Left renal cortex interstitium (tissue), 4 donors: Measurements from ENCODE around the gene CLDN10. TPM values are rescaled to one million over a fixed set of nuclear protein-coding genes. Genes with fewer than 3 reads are reported as not detected.

Source experiments
- DNase-seq, 4 donors: peaks; one replicate each; pipeline ENCODE4 v3.0.0-alpha.2; 2013; ENCODE audit warnings: low read depth in 4 of 4, low spot score in 2 of 4, missing footprints in 1 of 4
- polyA plus RNA-seq, 4 donors: library from polyadenylated mRNA; unstranded; fragments of 120-200 nt; gene quantifications; one replicate each; pipeline ENCODE4 v1.2.1, GENCODE V29; 2013; ENCODE audit not compliant: insufficient read length in 4 of 4

CLDN10 gene
- polyA plus RNA-seq, 4 donors, result 89.2 to 124 (median 112) TPM

DNA sequence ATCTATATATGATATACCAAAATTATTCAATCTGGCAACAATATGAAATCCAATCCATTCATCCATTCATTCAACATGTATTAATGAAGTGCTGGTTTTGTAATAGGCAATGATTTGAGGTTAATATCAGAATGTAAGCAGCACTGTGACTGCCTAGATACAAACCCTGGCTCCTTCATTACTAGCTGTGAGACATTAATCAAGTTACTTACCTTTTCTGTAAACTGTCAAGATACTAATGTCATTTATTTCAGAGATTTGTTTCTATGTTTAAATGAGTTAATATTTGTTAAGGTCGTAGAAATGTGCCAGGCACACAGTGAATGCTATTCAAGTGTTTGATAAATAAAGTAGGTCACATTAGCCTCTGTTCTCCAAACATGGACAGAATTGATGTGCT, 40.9 kb downstream of the CLDN10 start:
- no peak for DNase-seq

DNA sequence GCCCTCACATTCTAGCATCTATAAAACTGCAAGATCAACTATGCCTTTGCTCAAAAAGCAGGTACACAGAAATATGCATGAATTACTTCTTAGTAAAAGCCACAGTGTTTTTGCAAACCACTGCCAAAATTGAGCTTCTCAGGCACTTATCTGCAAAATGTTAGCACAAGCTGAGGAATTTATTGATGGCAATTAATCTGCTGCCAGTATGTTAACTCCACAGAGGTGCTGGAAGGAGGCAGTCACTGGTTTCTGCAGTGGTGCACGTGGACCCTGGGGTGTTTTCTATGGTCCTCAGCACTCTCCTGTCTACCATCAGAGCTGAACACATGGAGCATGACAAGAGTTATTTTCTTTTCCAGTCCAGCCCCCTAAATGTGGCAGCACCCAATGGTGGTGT, 44.2 kb downstream of the CLDN10 start:
- no peak for DNase-seq

DNA sequence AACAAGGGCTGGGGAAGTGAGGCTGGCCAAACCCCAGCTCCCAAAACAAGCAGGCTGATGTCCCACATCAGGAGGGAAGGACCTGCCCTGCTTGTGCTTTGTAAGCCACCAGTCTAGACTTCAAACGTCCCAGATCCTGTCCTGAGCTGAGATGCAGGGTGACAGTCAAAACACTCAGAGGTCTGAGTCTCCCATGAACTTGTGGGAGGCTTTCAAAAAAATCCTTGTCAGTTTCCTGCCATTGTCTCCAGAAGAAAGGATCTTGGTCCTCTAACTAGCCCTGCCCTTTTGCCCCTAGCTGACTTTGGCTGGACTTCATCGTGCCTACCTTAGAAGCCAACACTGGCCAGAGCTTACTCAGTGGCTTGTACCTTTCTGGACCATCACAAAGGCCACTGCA, 48.7 kb downstream of the CLDN10 start:
- DNase-seq, result no peak

DNA sequence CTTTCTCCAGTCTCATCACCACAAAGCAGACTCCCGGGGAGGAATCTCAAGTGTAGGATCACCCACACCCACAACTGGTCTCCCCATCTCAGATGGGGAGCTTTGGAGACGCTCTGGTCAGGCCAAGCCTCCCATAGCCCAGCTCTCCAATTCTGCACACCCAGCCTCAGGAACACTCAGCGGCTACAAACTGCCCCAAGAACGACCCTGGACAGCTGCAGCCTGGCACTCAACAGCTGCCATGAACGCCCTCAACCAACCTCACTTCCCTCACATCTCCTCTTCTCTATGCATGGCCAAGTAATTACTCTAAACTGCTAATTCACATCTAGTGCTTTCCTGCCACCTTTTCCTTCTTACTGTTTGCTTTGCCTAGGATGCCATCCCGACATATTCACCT, 49.4 kb downstream of the CLDN10 start:
- DNase-seq, result no peak

DNA sequence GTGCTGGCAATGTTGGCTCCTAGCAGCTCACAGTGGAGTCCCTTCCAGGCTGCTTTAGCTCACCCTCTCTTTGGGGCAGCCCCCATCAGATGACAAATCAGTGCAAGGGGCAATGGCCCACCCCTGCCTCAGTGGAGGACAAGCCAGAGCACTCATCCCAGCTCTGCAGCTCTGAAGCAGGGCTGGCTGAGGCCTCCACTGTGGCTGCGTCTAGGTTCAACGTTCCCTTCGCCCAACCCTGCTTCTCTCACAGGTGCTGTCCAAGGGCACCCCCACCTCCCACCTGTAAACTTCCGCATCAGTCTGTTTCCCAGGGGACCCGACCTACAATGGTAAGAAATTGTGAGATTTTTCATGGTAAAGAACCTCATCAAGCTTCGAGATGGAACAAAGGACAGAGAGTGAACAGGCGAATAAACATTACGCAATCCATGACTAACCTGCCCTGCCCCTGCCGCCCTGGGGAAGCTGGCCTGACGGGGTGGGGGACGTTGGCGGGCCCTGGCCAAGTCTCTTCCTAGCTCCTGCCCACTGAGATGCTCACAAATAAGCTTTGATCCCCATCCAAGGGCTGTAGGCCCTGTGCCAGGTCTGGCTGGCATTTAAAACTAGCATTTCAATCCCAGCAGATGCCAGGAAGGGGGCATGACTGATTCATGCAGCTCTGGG, 51.5 kb downstream of the CLDN10 start:
- no peak for DNase-seq

DNA sequence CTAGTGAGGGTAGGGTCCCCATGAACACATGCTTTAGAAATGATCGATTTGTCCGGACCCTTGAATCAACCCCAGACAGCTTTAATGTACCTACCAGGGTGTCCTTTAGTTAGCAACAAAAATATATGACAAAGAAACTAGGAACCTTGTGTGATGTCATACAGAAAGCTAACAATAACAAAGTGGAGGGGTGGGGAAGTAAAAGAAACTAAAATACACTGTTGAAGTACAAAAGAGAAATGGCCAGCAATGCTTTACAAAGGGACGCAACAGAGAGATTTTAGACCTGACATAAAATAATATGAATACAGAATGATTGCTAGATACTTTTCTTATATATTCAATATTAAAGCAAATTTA, 52.0 kb downstream of the CLDN10 start:
- DNase-seq, result no peak

DNA sequence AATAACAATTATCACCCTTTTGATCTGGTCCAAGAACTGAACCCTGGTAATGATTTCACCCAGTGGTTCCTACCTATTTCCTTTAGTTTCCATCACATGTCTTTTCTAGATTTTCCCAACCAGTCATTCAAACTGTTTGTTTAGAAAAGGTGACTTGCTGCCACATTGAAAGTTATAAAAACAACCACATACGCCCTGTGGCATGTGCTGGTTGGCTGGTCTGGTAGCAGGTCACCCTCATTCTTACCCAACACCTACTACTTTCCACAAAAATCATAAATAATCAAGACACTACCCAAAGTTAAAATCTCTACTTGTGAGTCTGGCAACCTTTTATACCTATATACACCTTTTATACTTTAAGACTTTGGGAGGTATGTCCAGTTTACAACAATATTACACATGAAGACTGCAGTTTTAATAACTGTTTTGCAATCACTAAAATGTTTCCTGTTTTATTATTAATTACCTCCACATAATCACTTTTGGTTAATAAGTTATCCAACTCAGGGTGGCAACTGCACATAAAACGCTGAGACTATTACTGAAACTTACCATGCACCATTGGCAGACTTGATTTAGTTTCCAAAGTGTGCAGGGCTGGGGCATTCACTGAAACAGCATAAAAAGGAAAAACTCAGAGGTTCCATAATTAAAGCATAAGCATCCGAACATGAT, 53.1 kb downstream of the CLDN10 start:
- DNase-seq, result peak in 1 of 4 donors; percentile 10

DNA sequence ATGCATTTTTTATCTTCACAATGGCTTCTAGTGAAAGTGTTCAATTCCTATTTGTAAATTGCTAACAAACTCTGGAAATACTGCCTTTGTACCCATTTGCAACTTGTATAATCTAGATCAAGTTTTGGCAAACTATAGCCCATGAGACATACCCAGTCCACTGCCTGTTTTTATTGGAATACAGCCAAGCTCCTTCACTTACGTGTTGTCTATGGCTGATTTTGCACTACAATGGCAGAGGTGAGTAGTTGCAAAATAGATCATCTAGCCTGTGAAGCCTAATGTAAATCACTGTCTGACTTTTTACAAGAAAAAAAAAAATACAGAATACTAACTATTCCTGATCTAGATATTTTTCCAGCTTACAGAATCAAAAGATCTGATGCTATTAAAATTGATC, 54.8 kb downstream of the CLDN10 start:
- DNase-seq, result no peak

DNA sequence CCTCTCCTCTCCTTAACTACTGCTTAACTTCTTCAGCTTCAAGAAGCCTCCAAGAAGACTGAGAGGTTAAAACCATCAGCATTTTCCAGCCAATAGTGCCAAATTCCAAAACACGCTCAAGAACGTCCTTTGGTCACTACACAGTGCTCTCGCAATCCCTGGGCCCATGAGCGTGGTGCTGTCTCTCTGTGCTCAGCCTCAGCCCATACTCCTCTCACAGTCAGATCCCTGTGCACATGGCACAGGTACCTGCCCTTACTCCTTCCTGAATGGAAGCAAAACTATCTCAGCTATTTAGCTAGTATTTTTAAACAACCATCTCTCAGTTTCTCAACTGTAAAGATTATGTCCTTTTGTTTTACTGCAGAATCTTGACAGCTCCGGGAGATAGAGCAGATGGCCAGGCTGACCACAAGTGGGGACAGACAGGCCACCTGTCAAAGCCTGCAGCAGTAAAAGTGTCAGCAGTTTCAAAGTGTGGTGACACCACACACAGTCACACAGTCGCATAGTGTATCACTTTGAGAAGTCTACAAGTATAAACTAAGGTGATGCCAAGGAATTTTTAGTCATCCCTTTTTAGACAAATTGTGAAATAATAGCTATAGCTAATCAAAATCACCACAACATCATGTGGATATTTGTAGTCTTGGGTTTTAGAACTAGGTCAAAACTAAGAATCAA, 56.3 kb downstream of the CLDN10 start:
- no peak for DNase-seq

DNA sequence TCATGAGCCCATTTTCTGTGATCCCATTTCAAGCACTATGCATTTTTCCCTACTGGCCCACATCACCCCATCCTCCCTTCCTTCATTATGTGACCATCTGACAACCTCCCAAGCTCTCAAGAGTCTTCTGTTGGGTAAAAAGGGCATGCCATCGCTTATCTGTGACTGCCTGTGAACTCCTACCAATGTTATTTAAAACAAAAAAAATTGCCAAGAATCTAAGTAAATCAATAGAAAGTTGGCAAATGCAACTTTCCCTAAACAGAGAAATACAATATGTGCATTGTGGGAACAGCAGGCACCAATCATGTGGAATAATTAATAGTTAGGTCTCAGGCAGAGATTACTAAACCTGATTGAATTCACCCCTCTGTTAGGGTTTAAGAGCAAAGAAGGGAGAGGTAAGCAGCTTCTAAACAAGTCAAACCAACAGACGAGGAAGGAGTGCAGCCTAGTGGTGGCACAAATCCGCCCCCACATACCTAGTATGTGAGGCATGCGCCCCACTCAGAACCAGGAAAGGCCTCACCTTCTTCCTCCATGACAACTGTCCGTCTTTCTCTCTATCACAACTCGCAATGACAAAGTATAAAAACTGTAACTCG, 62.2 kb downstream of the CLDN10 start:
- DNase-seq, result no peak

DNA sequence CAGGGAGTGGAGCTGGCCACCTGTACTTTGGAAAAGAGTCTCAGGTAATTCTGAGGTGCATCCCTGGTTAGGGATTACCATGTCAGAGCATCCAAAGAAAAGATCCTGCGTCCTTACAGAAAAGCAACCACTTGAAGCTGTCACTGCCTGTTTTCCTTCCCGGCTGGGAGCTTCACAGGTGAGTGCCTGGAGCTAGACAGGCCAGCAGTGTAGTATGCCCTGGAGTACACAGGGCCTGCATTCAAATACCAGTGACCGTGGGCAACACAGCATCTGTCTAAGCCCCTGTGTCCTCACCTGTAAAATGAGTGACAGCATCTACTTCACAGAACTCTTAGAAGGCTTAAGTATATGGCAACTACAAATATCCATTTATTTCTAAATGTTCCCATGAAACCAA, 63.0 kb downstream of the CLDN10 start:
- no peak for DNase-seq

DNA sequence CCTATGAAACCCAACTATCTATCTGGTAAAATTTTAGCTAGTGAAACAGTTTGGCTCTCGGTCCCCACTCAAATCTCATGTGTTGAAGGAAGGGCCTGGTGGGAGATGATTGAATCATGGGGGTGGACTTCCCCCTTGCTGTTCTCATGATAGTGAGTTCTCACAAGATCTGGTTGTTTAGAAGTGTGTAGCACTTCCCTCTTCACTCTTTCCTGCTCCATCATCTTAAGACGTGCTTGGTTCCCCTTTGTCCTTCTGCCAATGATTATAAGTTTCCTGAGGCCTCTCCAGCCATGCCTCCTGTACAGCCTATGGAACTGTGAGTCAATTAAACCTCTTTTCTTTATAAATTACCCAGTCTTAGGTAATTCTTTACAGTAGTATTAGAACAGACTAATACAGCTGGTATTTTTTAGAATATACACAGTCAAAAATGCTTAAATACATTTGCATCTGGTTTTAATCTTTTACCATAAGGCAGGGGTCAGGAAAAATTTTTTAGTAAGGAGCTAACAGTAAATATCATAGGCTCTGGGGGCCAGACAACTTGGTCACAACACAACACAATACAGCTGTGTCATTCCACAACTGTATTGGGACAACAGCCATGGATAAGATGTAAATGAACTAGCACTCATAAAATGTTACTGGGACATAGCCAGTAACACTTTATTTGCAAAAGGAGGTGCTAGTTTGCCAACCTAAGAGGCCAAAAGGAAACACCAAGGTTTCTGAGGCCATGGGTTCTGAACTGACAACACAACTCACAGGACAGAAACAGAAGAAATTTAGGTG, 67.7 kb downstream of the CLDN10 start:
- no peak for DNase-seq

DNA sequence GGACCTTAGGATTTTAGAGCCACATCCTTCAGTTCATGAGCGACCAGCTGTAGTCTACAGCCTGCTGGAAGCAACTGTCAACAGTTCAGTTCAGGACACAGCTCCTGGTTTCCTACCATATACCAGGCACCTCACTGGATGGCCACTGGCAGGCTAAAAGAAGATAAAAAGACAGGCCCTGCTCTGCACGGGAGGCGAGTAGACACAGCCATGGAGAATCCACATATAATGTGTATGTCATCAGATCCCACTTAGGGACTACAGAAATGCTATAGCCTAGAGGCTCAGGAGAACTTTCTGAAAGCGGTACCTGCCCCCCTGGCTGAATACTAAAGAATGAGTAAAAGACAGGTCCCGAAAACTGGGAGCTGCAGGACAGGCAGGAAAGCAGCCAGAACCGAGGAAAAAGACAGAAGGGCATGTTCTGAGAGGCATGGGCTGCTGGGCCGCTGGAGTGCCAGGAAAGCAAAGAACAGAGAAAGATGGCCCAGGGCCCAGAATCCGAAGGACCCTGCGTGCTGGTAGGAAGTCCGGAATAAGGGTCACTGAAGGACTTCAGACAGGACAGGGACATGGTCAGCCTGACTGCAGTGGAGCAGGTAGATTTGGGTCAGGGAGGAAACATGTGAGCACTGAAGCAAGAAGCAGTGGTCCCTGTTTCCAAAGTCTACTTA, 68.4 kb downstream of the CLDN10 start:
- DNase-seq, result no peak

DNA sequence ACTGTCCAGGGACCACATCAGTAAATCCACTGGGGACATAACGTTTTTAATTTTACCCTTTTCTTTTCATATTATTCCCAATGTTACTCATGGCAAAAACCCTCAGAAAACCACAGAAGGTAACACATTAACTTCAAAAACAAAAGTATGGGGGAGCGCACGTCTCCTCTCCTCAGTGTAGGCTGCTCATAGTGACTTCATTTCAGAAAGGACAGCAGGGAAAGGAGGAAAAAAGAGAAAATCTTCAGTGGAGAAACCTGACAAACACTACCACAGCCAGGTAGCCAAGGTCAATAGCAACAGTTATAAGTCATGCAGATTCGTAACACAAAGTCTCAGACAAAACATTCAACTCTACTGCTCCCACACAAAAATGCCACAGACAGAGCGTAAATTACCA, 70.6 kb downstream of the CLDN10 start:
- no peak for DNase-seq

DNA sequence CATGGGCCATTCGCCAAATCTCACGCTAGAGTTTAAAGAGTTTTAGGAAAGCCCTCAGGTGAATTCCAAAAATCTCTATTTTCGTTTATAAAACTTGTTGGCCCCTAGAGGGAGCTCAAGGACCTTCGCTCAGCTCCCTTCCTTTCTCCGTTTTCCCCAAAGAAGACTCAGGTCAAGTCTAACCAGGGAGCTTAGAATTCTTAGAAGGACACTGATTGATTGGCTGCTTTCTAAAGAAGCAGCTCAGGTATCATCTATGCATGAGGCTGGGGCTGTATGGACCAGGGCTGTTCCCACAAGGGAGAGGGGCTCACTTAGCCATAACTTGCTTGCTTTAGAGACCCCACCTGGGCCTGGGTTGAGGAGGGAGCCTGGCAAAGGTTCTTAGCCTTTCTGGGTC, 71.5 kb downstream of the CLDN10 start:
- DNase-seq, result no peak

DNA sequence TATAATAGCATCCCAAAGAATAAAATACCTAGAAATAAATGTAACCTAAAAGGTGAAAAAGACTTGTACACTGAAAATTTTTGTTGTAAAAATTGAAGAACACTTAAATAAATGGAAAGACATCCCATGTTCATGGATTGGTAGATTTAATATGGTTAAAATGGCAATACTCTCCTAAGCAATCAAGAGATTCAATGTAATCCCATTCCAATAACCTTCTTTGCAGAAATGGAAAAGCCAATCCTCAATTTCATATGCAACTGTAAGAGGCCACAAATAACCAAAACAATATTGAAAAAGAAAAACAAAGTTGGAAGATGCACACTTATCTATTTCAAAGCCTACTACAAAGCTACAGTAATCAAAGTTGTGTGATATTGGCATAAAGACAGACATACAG, 74.2 kb downstream of the CLDN10 start:
- no peak for DNase-seq

DNA sequence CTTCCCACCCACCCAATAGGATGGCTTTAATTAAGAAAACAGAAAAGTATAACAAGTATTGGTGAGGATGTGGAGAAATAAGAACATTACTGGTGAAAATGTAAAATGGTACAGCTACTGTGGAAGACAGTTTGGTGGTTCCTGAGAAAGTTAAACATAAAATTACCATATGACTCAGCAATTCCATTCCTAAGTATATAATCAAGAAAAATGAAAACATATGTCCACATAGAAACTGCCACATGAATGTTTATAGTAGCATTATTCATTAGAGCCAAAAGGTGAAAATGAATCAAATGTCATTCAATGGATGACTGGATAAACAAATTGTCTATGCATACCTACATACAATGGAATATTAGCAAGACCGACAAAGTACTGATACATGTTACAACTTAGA, 75.1 kb downstream of the CLDN10 start:
- no peak for DNase-seq

DNA sequence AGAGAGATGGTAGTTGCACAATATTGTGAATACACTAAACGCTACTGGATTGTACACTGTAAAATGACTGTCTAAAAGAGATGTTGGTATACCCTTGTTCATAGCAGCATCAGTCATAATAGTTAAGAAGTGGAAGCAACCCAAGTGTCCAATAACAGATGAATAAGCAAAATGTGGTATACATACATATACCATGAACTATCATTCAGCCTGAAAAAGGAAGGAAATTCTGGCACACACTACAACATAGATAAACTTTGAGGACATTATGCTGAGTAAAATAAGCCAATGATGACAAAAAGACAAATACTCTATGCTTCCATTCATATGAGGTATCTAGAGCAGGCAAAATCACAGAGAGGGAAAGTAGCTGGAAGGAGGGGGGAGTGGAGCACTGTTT, 76.0 kb downstream of the CLDN10 start:
- no peak for DNase-seq

DNA sequence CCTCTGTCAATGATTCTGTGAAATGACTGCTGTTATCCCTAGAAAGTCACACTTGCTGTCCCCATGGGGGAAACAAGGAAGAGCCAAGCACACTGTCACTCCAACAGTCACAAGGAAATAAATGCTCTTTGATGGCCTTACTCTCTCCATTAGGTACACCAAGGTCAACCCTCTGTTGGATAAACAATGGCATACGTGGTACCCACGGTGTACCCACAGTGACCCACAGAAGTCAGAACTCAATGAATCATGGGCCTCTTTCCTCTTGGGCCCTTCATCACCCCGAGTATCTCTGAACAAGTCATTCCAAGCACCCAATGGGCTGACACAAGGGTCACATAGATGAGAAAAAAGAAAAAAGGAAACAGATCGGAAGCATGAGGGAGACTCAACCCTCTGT, 76.6 kb downstream of the CLDN10 start:
- no peak for DNase-seq
